ENCODE data around the gene ATXN1. TPM values are rescaled to one million over a fixed set of nuclear protein-coding genes. Genes with fewer than 3 reads are reported as not detected.
"Not testable (repeated sequence)": the region's sequence is repeated elsewhere in the genome, so short reads cannot be mapped to it uniquely, and the experiment has no call there.

ATXN1 gene
- total RNA-seq, 1 donor from 2014 or later, result 3.9 TPM

GRCh38 chr6:16712255-16712930 is 48.9 kb downstream of the ATXN1 start:
- Mint-ChIP-seq H3K4me1 (peaks cover 18% of the 10 kb centered on the region), H3K4me3 (no peak overlapping the region), H3K9me3 (no peaks in the 10 kb centered on the region), H3K27ac (ENCODE audit: unreplicated experiment) (no peak overlapping the region), H3K27me3 (ENCODE audit: low read depth) (no peaks in the 10 kb centered on the region), H3K36me3 (ENCODE audit: low read depth) (no peaks in the 10 kb centered on the region)
- no peak for DNase-seq (ENCODE audit: low read depth, low spot score)
- TF ChIP-seq CTCF (conservative IDR thresholded peaks at IDR 0.05), result no peak

GRCh38 chr6:16711546-16712254 is 49.6 kb downstream of the ATXN1 start:
- no peaks in the 10 kb centered on the region for H3K9me3 Mint-ChIP-seq
- no peaks in the 10 kb centered on the region for H3K27me3 Mint-ChIP-seq (ENCODE audit: low read depth)
- TF ChIP-seq CTCF (conservative IDR thresholded peaks at IDR 0.05), result no peak
- DNase-seq (ENCODE audit: low read depth, low spot score), result no peak
- H3K4me1 Mint-ChIP-seq, result peaks cover 18% of the 10 kb centered on the region
- no peak overlapping the region for H3K4me3 Mint-ChIP-seq
- no peak overlapping the region for H3K27ac Mint-ChIP-seq (ENCODE audit: unreplicated experiment)
- H3K36me3 Mint-ChIP-seq (ENCODE audit: low read depth), result no peaks in the 10 kb centered on the region

- no peak for TF ChIP-seq CTCF (conservative IDR thresholded peaks at IDR 0.05)
- Mint-ChIP-seq H3K4me3 (no peak overlapping the region), H3K27me3 (ENCODE audit: low read depth) (no peaks in the 10 kb centered on the region), H3K36me3 (ENCODE audit: low read depth) (no peaks in the 10 kb centered on the region), H3K9me3 (no peaks in the 10 kb centered on the region), H3K4me1 (peaks cover 6% of the 10 kb centered on the region), H3K27ac (ENCODE audit: unreplicated experiment) (no peak overlapping the region)
- DNase-seq (ENCODE audit: low read depth, low spot score), result no peak
Measured at GRCh38 chr6:16706911-16707783, 54.1 kb downstream of the ATXN1 start.

- H3K4me1 Mint-ChIP-seq; DNase-seq (ENCODE audit: low read depth, low spot score); H3K9me3 Mint-ChIP-seq; H3K36me3 Mint-ChIP-seq (ENCODE audit: low read depth); H3K4me3 Mint-ChIP-seq; H3K27ac Mint-ChIP-seq (ENCODE audit: unreplicated experiment); H3K27me3 Mint-ChIP-seq (ENCODE audit: low read depth): not testable (repeated sequence)
Measured at GRCh38 chr6:16706491-16706890, 54.8 kb downstream of the ATXN1 start.

GRCh38 chr6:16706029-16706428 is 55.2 kb downstream of the ATXN1 start:
- Mint-ChIP-seq H3K4me1 (no peaks in the 10 kb centered on the region), H3K36me3 (ENCODE audit: low read depth) (peaks cover 3% of the 10 kb centered on the region), H3K9me3 (no peaks in the 10 kb centered on the region), H3K27me3 (ENCODE audit: low read depth) (no peaks in the 10 kb centered on the region), H3K4me3 (no peak overlapping the region), H3K27ac (ENCODE audit: unreplicated experiment) (no peak overlapping the region)
- no peak for DNase-seq (ENCODE audit: low read depth, low spot score)
- TF ChIP-seq CTCF (conservative IDR thresholded peaks at IDR 0.05), result no peak
